Rectal smooth muscle tissue (tissue), 1 donor: ENCODE results near the gene C1S.

Experiments
- H3K27ac ChIP-seq: one replicate; pipeline ENCODE4 v1.7.0; 2013; ENCODE audit warnings: low read depth, low read length, inconsistent platforms
- H3K27me3 ChIP-seq: one replicate; pipeline ENCODE4 v1.7.0; 2013; ENCODE audit warnings: low read length; ENCODE audit not compliant: control insufficient read depth, insufficient read depth
- H3K36me3 ChIP-seq: one replicate; pipeline ENCODE4 v1.7.0; 2013; ENCODE audit warnings: low read length; ENCODE audit not compliant: control insufficient read depth, insufficient read depth
- H3K4me1 ChIP-seq: one replicate; pipeline ENCODE4 v1.7.0; 2013; ENCODE audit warnings: low read length; ENCODE audit not compliant: control insufficient read depth, insufficient read depth
- H3K4me3 ChIP-seq: one replicate; pipeline ENCODE4 v1.7.0; 2013; ENCODE audit warnings: low read length
- H3K9ac ChIP-seq: one replicate; pipeline ENCODE4 v1.7.0; 2013; ENCODE audit warnings: low read length

The C1S gene

GRCh38 chr12:7089196-7089871 is 28.8 kb downstream of the C1S start:
- Histone ChIP-seq H3K27ac (no peak overlapping the region), H3K36me3 (peaks cover 13% of the 10 kb centered on the region), H3K9ac (no peak overlapping the region), H3K27me3 (no peaks in the 10 kb centered on the region), H3K4me1 (peaks cover 11% of the 10 kb centered on the region), H3K4me3 (no peak overlapping the region)

- Histone ChIP-seq H3K4me1 (peaks cover 11% of the 10 kb centered on the region), H3K27ac (peak overlapping the region; percentile 6), H3K4me3 (peak overlapping the region; percentile 58), H3K9ac (no peak overlapping the region), H3K27me3 (no peaks in the 10 kb centered on the region), H3K36me3 (peaks cover 9% of the 10 kb centered on the region)
These were observed 29.9 kb downstream of the C1S start for GRCh38 chr12:7090222-7090998.

- Histone ChIP-seq H3K36me3 (peaks cover 2% of the 10 kb centered on the region), H3K27me3 (no peaks in the 10 kb centered on the region), H3K9ac (no peak overlapping the region), H3K4me1 (peaks cover 11% of the 10 kb centered on the region), H3K27ac (peak overlapping the region; percentile 62), H3K4me3 (peak overlapping the region; percentile 58)
These were observed 30.7 kb downstream of the C1S start for GRCh38 chr12:7091171-7091570.

GRCh38 chr12:7091660-7092228 is 31.2 kb downstream of the C1S start:
- no peaks in the 10 kb centered on the region for H3K27me3 ChIP-seq
- peak overlapping the region; percentile 58 for H3K4me3 ChIP-seq
- H3K9ac ChIP-seq = peak overlapping the region; percentile 16

GRCh38 chr12:7092229-7092985 is 31.9 kb downstream of the C1S start, which contains the start of gene C1R:
TSS of gene C1R (minus strand) at chr12:7092445. CDS start at chr12:7092388, 57 bp downstream.
- no peaks in the 10 kb centered on the region for H3K36me3 ChIP-seq
- peak within 1 kb of the TSS; percentile 16 for H3K9ac ChIP-seq
- H3K27ac ChIP-seq = peak within 1 kb of the TSS; percentile 71
- no peaks in the 10 kb centered on the region for H3K27me3 ChIP-seq
- peaks cover 11% of the 10 kb centered on the region for H3K4me1 ChIP-seq
- peak within 1 kb of the TSS; percentile 58 for H3K4me3 ChIP-seq

More at GRCh38 chr12:7091660-7092228, 31.2 kb downstream of the C1S start:
- H3K36me3 ChIP-seq = no peaks in the 10 kb centered on the region
- H3K4me1 ChIP-seq = peaks cover 11% of the 10 kb centered on the region
- H3K27ac ChIP-seq = peak overlapping the region; percentile 62

- peaks cover 11% of the 10 kb centered on the region for H3K4me1 ChIP-seq
- H3K9ac ChIP-seq = no peak overlapping the region
- H3K27me3 ChIP-seq = no peaks in the 10 kb centered on the region
- peak overlapping the region; percentile 71 for H3K27ac ChIP-seq
- H3K36me3 ChIP-seq = no peaks in the 10 kb centered on the region
- H3K4me3 ChIP-seq = no peak overlapping the region
These were observed 32.5 kb downstream of the C1S start for GRCh38 chr12:7092986-7093460.

GRCh38 chr12:7093486-7093885 is 33.0 kb downstream of the C1S start:
- H3K27me3 ChIP-seq = no peaks in the 10 kb centered on the region
- H3K4me1 ChIP-seq = peaks cover 11% of the 10 kb centered on the region
- H3K27ac ChIP-seq = no peak overlapping the region
- no peak overlapping the region for H3K4me3 ChIP-seq
- H3K9ac ChIP-seq = no peak overlapping the region
- no peaks in the 10 kb centered on the region for H3K36me3 ChIP-seq

- Histone ChIP-seq H3K36me3 (no peaks in the 10 kb centered on the region), H3K27ac (no peak overlapping the region), H3K4me3 (no peak overlapping the region), H3K9ac (no peak overlapping the region), H3K4me1 (peaks cover 11% of the 10 kb centered on the region), H3K27me3 (no peaks in the 10 kb centered on the region)
These were observed 33.4 kb downstream of the C1S start for GRCh38 chr12:7093892-7094291.

- Histone ChIP-seq H3K4me1 (peaks cover 9% of the 10 kb centered on the region), H3K27me3 (no peaks in the 10 kb centered on the region), H3K27ac (no peak overlapping the region), H3K4me3 (no peak overlapping the region), H3K36me3 (peaks cover 4% of the 10 kb centered on the region), H3K9ac (no peak overlapping the region)
These were observed 35.8 kb downstream of the C1S start for GRCh38 chr12:7096006-7096932.

- Histone ChIP-seq H3K36me3 (peaks cover 4% of the 10 kb centered on the region), H3K4me3 (no peak overlapping the region), H3K4me1 (peaks cover 4% of the 10 kb centered on the region), H3K9ac (no peak overlapping the region), H3K27me3 (no peaks in the 10 kb centered on the region), H3K27ac (no peak overlapping the region)
These were observed 36.5 kb downstream of the C1S start for GRCh38 chr12:7096979-7097378.

- H3K27me3 ChIP-seq = no peaks in the 10 kb centered on the region
- H3K27ac ChIP-seq = no peak overlapping the region
- H3K4me3 ChIP-seq = no peak overlapping the region
- H3K9ac ChIP-seq = no peak overlapping the region
- H3K36me3 ChIP-seq = peaks cover 10% of the 10 kb centered on the region
- no peaks in the 10 kb centered on the region for H3K4me1 ChIP-seq
These were observed 38.9 kb downstream of the C1S start for GRCh38 chr12:7099290-7099996.
